Nephron progenitor cell (in vitro differentiated cells): ENCODE results near the gene EDNRA.

Experiments
- DNase-seq: peaks from one replicate; pipeline ENCODE4 v3.0.0; 2021
- H3K27ac Mint-ChIP-seq: 2 replicates; pipeline ENCODE4 v1.8.0; 2021; ENCODE audit warnings: mild to moderate bottlenecking, moderate library complexity, mixed read lengths
- H3K27me3 Mint-ChIP-seq: 2 replicates; pipeline ENCODE4 v1.8.0; 2021; ENCODE audit warnings: mild to moderate bottlenecking, low read depth, mixed read lengths; ENCODE audit not compliant: poor library complexity
- H3K36me3 Mint-ChIP-seq: 2 replicates; pipeline ENCODE4 v1.8.0; 2021; ENCODE audit warnings: low read depth, mixed read lengths
- H3K4me1 Mint-ChIP-seq: 2 replicates; pipeline ENCODE4 v1.8.0; 2021; ENCODE audit warnings: mixed read lengths
- H3K4me3 Mint-ChIP-seq: 2 replicates; pipeline ENCODE4 v1.8.0; 2021; ENCODE audit warnings: mild to moderate bottlenecking, moderate library complexity, mixed read lengths
- H3K9me3 Mint-ChIP-seq: 2 replicates; pipeline ENCODE4 v1.8.0; 2021; ENCODE audit warnings: mild to moderate bottlenecking, moderate library complexity, mixed read lengths
- CTCF ChIP-seq: fragments of 200-600 bp; sonication (generic); IDR thresholded peaks from 2 replicates; pipeline ENCODE4 v1.5.0; 2021; ENCODE audit warnings: antibody characterized with exemption

EDNRA gene

GRCh38 chr4:147515220-147515936 lies 34.5 kb downstream of the EDNRA start:
- no peaks in the 10 kb centered on the region for H3K4me1 Mint-ChIP-seq

GRCh38 chr4:147516133-147516532 lies 35.2 kb downstream of the EDNRA start:
- Mint-ChIP-seq H3K4me1 (no peaks in the 10 kb centered on the region), H3K4me3 (no peak overlapping the region), H3K36me3 (no peaks in the 10 kb centered on the region), H3K9me3 (no peaks in the 10 kb centered on the region), H3K27me3 (no peaks in the 10 kb centered on the region), H3K27ac (no peak overlapping the region)
- TF ChIP-seq CTCF = no peak
- DNase-seq = no peak

More at GRCh38 chr4:147515220-147515936, 34.5 kb downstream of the EDNRA start:
- Mint-ChIP-seq H3K27me3 (no peaks in the 10 kb centered on the region), H3K27ac (no peak overlapping the region), H3K36me3 (no peaks in the 10 kb centered on the region), H3K9me3 (no peaks in the 10 kb centered on the region), H3K4me3 (no peak overlapping the region)
- TF ChIP-seq CTCF = no peak
- DNase-seq = no peak

- TF ChIP-seq CTCF = no peak
- Mint-ChIP-seq H3K27ac (no peak overlapping the region), H3K4me3 (no peak overlapping the region), H3K9me3 (no peaks in the 10 kb centered on the region), H3K36me3 (no peaks in the 10 kb centered on the region), H3K4me1 (no peaks in the 10 kb centered on the region), H3K27me3 (peaks cover 4% of the 10 kb centered on the region)
- DNase-seq = no peak
Observed at GRCh38 chr4:147518086-147518485, 37.2 kb downstream of the EDNRA start.

GRCh38 chr4:147518846-147519767 lies 38.2 kb downstream of the EDNRA start:
- no peak overlapping the region for H3K27ac Mint-ChIP-seq

GRCh38 chr4:147524601-147525000 lies 43.7 kb downstream of the EDNRA start:
- H3K27me3 Mint-ChIP-seq = peaks cover 14% of the 10 kb centered on the region
- TF ChIP-seq CTCF = no peak
- no peaks in the 10 kb centered on the region for H3K36me3 Mint-ChIP-seq
- no peaks in the 10 kb centered on the region for H3K4me1 Mint-ChIP-seq
- H3K4me3 Mint-ChIP-seq = no peak overlapping the region
- H3K27ac Mint-ChIP-seq = no peak overlapping the region
- no peak for DNase-seq
- H3K9me3 Mint-ChIP-seq = no peaks in the 10 kb centered on the region

More at GRCh38 chr4:147518846-147519767, 38.2 kb downstream of the EDNRA start:
- Mint-ChIP-seq H3K4me3 (no peak overlapping the region), H3K9me3 (no peaks in the 10 kb centered on the region), H3K36me3 (no peaks in the 10 kb centered on the region), H3K4me1 (no peaks in the 10 kb centered on the region), H3K27me3 (peaks cover 5% of the 10 kb centered on the region)
- DNase-seq = peak; percentile 57
- peak; percentile 87 for TF ChIP-seq CTCF
